HG02678 (cell line): ENCODE results near the gene NUDT8.
"Not testable (repeated sequence)": the region's sequence is repeated elsewhere in the genome, so short reads cannot be mapped to it uniquely, and the experiment has no call there.

Experiments
- ATAC-seq: cut with Tn5 transposase; IDR thresholded peaks from one replicate; pipeline ENCODE4 v1.9.1; 2021; ENCODE audit warnings: mild to moderate bottlenecking, moderate library complexity; ENCODE audit not compliant: unreplicated experiment

NUDT8 gene

GRCh38 chr11:67630228-67630942 lies 648 bp upstream of the NUDT8 start:
- ATAC-seq, result peak; percentile 65

GRCh38 chr11:67628710-67629385 lies 889 bp downstream of the NUDT8 start:
- no peak for ATAC-seq

GRCh38 chr11:67627812-67628624 lies 1.7 kb downstream of the NUDT8 start:
- no peak for ATAC-seq

- ATAC-seq, result no peak
Measured at GRCh38 chr11:67627441-67627811, 2.3 kb downstream of the NUDT8 start.

GRCh38 chr11:67626970-67627369 lies 2.8 kb downstream of the NUDT8 start:
- no peak for ATAC-seq

- ATAC-seq, result not testable (repeated sequence)
Measured at GRCh38 chr11:67626131-67626833, 3.5 kb downstream of the NUDT8 start.

- ATAC-seq, result not testable (repeated sequence)
Measured at GRCh38 chr11:67623795-67624194, 5.9 kb downstream of the NUDT8 start.

- ATAC-seq, result not testable (repeated sequence)
Measured at GRCh38 chr11:67622905-67623304, 6.8 kb downstream of the NUDT8 start.

GRCh38 chr11:67621928-67622327 lies 7.8 kb downstream of the NUDT8 start:
- ATAC-seq, result not testable (repeated sequence)

- ATAC-seq, result not testable (repeated sequence)
Measured at GRCh38 chr11:67620621-67621020, 9.1 kb downstream of the NUDT8 start.

- ATAC-seq, result not testable (repeated sequence)
Measured at GRCh38 chr11:67619683-67620618, 9.8 kb downstream of the NUDT8 start.

- not testable (repeated sequence) for ATAC-seq
Measured at GRCh38 chr11:67618901-67619659, 10.7 kb downstream of the NUDT8 start.

GRCh38 chr11:67617243-67617953 lies 12.3 kb downstream of the NUDT8 start:
- ATAC-seq, result no peak

GRCh38 chr11:67616431-67617242 lies 13.1 kb downstream of the NUDT8 start:
- no peak for ATAC-seq

GRCh38 chr11:67615728-67616430 lies 13.9 kb downstream of the NUDT8 start:
- no peak for ATAC-seq

GRCh38 chr11:67614730-67615714 lies 14.7 kb downstream of the NUDT8 start:
- no peak for ATAC-seq
